ENCODE measurements around the gene YAP1. TPM values are rescaled to one million over a fixed set of nuclear protein-coding genes. Genes with fewer than 3 reads are reported as not detected.

Gene YAP1
- total RNA-seq, 1 donor from 2014 or later = 84.8 TPM

DNA sequence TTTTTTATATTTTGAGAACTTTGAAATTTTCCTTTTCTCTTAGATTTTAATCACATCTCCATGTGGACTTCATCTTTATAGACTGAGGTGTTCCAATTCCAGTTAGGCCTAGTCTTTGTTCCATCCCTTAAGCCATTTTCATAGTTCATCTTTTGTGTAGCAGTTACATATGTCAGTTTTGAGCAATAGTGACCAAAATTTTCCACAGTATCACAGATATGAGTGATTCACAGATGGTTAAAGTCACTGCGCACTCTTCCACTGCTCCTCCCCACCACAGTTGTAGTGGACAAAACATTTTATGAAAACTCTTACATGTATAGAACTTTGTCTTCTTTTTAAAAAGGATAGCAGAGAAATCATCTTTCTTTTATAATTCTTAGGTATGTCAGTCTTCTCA is 42.8 kb downstream of the YAP1 start:
- TF ChIP-seq, protein P1, sequence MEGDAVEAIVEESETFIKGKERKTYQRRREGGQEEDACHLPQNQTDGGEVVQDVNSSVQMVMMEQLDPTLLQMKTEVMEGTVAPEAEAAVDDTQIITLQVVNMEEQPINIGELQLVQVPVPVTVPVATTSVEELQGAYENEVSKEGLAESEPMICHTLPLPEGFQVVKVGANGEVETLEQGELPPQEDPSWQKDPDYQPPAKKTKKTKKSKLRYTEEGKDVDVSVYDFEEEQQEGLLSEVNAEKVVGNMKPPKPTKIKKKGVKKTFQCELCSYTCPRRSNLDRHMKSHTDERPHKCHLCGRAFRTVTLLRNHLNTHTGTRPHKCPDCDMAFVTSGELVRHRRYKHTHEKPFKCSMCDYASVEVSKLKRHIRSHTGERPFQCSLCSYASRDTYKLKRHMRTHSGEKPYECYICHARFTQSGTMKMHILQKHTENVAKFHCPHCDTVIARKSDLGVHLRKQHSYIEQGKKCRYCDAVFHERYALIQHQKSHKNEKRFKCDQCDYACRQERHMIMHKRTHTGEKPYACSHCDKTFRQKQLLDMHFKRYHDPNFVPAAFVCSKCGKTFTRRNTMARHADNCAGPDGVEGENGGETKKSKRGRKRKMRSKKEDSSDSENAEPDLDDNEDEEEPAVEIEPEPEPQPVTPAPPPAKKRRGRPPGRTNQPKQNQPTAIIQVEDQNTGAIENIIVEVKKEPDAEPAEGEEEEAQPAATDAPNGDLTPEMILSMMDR (conservative IDR thresholded peaks at IDR 0.05; ENCODE audit: low read depth, low read length) = no peak
- no peak overlapping the region for H3K4me3 ChIP-seq (ENCODE audit: low read depth, low read length)
- DNase-seq (ENCODE audit: low read depth) = no peak

- no peak overlapping the region for H3K4me3 ChIP-seq (ENCODE audit: low read depth, low read length)
- DNase-seq (ENCODE audit: low read depth) = no peak
- TF ChIP-seq, protein P1 (conservative IDR thresholded peaks at IDR 0.05; ENCODE audit: low read depth, low read length) = no peak
Measured at GRCh38 chr11:102154806-102155205, 44.6 kb downstream of the YAP1 start.

GRCh38 chr11:102155676-102156075 is 45.4 kb downstream of the YAP1 start:
- no peak overlapping the region for H3K4me3 ChIP-seq (ENCODE audit: low read depth, low read length)
- no peak for DNase-seq (ENCODE audit: low read depth)
- TF ChIP-seq, protein P1 (conservative IDR thresholded peaks at IDR 0.05; ENCODE audit: low read depth, low read length) = no peak

DNA sequence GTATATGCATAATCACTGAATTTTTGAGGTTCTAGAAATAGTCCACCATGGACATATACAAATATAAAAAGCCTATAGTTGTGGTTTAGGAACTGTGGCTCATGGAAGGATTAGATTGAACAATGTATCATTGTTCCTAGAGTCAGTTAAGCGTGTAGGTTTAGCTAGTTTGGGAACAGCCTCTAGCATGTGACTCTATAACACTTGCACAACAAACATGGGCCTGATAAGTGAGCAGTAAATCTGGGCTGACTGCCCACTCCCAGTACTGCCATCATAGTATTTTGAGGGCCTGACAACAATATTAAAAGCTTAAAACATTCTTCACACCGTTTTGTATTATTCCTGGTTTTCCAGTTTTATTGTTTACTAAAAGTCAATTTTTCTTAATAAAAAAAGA is 47.0 kb downstream of the YAP1 start:
- TF ChIP-seq, protein P1 (conservative IDR thresholded peaks at IDR 0.05; ENCODE audit: low read depth, low read length) = no peak
- peak; percentile 63 for DNase-seq (ENCODE audit: low read depth)
- no peak overlapping the region for H3K4me3 ChIP-seq (ENCODE audit: low read depth, low read length)

- no peak for DNase-seq (ENCODE audit: low read depth)
- TF ChIP-seq, protein P1 (conservative IDR thresholded peaks at IDR 0.05; ENCODE audit: low read depth, low read length) = no peak
- H3K4me3 ChIP-seq (ENCODE audit: low read depth, low read length) = no peak overlapping the region
Measured at GRCh38 chr11:102158164-102158735, 48.0 kb downstream of the YAP1 start.

DNA sequence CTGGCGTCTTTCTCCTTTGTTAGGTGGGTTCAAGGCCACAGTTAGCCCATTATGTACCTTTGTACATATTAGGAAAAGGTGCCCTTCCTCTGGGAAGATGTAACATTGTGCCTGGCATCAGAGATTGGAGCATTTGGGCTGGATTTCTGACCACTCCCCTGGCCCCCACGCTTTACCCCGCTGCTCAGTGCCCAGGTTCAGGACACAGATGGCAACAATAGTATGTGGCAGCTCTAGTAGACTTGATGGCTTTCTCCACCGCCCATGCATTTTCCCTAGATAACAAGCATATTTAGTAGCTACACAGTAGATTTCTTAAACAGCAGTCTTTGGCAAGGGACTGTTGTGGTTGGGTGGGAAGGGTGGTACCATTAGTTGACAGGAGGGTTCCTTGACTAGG is 53.1 kb downstream of the YAP1 start:
- no peak for DNase-seq (ENCODE audit: low read depth)
- H3K4me3 ChIP-seq (ENCODE audit: low read depth, low read length) = no peak overlapping the region
- TF ChIP-seq, protein P1 (conservative IDR thresholded peaks at IDR 0.05; ENCODE audit: low read depth, low read length) = no peak

Data from epithelial cell of proximal tubule (primary cell).